G401.6 (cell line): ENCODE measurements around the gene TSC1.
"Not testable (repeated sequence)": the region's sequence is repeated elsewhere in the genome, so short reads cannot be mapped to it uniquely, and the experiment has no call there.

Experiments used
- FAIRE-seq: peaks from 2 replicates; lab custom pipeline; 2012; peaks lifted over from hg19 to GRCh38; lab: Jason Lieb, UNC

The TSC1 gene

GRCh38 chr9:132975961-132976360, 31.5 kb upstream of the TSC1 start:
- no peak for FAIRE-seq

- FAIRE-seq, result no peak
Measured at GRCh38 chr9:132973713-132974112, 29.3 kb upstream of the TSC1 start.

- FAIRE-seq, result no peak
Measured at GRCh38 chr9:132973166-132973565, 28.8 kb upstream of the TSC1 start.

GRCh38 chr9:132970324-132971062, 26.1 kb upstream of the TSC1 start:
- no peak for FAIRE-seq

DNA sequence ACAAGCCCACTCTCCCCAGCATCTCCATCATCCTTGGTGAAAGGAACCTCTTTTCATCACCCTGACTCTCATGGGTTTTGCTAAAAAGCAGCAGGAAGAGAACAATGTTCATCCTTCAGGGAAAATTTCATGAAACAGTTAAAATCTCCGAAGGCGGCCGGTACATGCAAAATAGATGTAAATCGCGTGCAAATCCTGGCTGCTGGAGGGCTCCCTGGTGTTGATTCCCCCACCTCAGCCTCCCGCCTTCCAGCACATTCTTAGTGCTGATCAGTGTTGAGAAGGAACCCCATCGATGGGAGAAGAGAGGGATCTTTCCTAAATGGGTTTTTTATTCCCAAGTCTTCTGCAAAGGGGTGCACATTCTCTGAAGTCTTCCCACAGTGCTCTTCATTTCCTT, 25.4 kb upstream of the TSC1 start:
- no peak for FAIRE-seq

- not testable (repeated sequence) for FAIRE-seq
Measured at GRCh38 chr9:132967908-132968307, 23.5 kb upstream of the TSC1 start.

DNA sequence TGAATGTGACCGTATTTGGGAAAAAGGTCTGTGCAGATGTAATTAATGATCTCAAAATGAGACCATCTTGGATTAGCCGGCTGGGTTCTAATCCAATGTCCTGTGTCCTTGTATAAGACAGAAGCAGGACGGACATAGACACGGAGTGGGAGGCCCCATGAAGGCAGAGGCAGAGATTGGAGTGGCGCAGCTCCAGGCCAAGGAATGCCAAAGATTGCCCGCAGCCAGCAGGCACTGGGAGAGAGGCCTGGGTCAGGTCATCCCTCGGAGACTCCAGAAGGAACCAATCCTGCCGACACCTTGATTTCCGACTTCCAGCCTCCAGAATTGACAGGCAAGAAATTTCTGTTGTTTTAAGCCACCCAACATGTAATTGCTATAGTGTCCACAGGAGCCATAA, 21.1 kb upstream of the TSC1 start:
- no peak for FAIRE-seq

GRCh38 chr9:132961002-132961401, 16.6 kb upstream of the TSC1 start:
- no peak for FAIRE-seq

DNA sequence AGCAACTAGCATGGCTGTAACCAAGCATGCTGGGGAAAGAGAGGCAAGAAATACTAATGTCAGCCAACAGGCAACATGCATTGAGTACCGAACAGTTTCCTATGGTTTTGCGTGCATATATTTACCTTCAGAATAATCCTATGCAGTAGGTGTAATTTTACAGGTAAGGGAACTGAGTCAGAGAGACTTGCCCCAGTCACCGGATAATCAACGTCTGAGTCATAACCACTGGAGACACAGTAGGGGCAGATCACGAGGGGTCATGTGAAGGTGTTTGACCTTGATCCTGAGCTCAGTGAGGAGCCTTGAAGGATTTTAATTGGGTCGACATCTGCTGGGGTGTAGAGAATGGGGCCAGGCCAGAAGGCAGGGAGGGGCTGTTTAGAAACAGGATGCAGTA, 13.4 kb upstream of the TSC1 start:
- no peak for FAIRE-seq

DNA sequence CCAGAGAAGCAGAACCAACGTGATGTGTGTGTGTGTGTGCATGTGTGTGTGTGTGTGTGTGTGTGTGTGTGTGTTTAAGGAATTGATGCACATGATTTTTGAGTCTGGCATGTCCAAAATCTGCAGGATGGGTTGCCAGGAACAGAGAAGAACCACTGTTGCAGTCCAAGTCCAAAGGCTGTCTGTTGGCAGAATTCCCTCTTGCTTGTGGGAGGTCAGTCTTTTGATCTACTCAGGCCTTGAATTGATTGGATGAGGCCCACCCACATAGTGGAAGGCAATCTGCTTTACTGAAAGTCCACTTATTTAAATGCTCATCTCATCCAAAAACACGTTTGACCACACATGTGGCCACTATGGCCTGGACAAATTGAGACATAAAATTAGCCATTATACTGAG, 11.4 kb upstream of the TSC1 start:
- FAIRE-seq, result no peak

DNA sequence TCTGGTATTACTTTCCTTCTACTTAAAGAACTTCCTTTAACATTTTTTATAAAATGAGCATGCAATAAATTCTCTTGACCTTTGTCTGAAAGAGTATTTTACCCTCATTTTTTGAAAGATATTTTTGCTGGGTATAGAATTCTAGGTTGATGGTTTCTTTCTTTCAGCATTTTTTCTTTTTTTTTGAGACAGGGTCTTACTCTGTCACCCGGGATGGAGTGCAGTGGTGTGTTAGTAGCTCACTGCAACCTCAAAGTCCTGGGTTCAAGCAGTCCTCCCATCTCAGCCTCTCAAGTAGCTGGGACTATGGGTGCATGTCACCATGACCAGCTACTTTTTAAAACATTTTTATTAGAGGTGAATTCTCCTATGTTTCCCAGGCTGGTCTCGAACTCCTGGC, 10.7 kb upstream of the TSC1 start:
- no peak for FAIRE-seq

GRCh38 chr9:132949709-132950108, 5.3 kb upstream of the TSC1 start:
- no peak for FAIRE-seq

- FAIRE-seq, result no peak
Measured at GRCh38 chr9:132948482-132949050, 4.2 kb upstream of the TSC1 start.

- no peak for FAIRE-seq
Measured at GRCh38 chr9:132947756-132948155, 3.3 kb upstream of the TSC1 start.

DNA sequence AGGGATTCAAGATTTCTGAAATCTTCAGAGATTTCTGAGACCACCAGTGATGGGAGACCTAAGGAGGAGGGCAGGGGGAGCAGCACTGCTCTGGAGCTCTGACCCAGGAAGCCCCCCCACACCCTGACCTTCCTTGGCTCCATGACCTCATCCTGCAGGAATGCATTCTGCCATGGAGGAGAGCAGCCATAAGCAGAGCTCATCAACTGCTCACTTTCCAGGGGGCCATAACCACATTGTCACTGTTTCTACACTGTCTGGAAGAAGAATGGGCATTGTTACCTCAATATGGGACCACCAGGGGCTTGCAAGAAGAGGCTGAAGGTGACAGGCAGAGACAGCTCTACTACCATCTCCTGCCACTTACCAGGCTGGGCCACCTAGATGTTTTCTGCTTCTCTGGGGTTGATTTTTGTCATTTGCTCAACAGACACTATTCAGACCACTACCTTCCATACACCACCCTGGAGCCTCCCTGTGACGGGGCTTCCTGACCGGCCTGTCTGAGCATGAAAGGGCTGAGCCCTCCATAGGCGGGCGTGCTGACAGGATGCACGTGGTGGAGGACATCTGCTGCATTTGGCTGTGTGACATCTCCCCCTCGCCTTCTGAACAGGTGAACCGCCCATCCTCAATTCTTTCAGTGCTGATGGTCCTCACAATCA, 2.3 kb upstream of the TSC1 start:
- FAIRE-seq, result no peak

- FAIRE-seq, result no peak
Measured at GRCh38 chr9:132946211-132946610, 1.8 kb upstream of the TSC1 start.

DNA sequence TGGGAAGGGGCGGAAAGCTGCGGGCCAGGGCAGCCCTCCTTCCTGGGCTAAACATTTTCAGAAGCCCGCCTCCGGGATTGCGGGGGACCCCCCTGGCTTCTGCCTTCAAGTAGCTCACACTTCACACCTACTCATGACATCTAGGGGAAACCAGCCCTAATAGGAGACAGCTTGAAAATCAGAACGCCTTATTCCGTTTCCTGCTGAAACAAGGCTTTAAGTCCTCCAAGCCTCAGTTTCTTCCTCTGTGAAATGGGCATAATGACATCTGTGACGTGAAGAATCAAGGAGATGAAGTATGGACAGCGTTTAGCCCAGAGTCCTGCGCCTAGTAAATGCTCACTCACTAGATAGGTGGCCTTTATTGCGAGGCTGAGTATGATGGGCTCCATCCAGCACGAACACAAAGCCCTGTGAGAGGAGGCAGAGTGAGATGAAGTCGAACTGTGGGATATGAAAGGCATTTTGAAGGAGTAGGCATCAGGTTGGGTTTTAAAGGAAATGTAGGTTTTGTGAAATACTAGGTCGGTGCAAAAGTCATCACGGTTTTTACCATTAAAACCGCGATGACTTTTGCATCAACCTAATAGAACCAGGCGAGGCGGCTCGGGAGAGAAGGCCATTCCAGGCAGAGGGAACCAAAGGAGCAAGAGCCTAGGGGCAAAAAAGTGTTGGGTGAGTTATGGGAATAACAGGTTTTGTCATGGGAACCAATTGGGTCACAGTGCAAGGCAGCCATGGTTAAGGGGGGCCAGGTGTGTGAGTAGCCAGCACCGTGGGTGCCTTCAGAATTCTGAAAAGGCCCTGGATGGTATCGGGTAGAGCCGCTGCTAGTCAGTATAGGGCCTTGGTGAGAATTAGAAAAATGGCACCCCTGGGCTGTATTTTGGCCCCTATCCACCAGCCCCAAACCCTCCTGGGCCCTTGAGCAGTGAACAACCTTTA, 1.0 kb upstream of the TSC1 start:
- no peak for FAIRE-seq

GRCh38 chr9:132943651-132944293, 644 bp downstream of the TSC1 start:
- FAIRE-seq, result no peak

- no peak for FAIRE-seq
Measured at GRCh38 chr9:132942541-132943182, 1.8 kb downstream of the TSC1 start.

- FAIRE-seq, result no peak
Measured at GRCh38 chr9:132939169-132939568, 5.2 kb downstream of the TSC1 start.

- FAIRE-seq, result no peak
Measured at GRCh38 chr9:132937463-132937901, 6.9 kb downstream of the TSC1 start.

DNA sequence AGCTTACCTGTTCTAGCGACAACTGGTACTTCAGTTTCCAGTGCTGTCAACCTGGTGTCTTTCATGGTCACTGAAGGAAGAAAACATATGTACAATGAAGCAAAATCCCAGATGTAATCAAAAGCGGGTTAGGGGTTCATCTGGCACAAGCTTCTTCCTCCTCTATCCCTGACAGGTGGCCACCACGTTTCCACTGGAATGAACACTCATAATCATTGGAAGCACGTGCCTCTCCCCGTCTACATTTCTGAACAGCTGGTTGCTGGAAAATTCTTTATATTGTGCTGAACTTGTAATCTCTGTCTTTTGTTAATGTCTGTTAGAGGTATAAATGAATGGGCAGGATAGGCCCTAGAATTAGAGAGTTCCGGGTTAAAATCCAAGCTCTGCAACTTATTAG, 9.4 kb downstream of the TSC1 start:
- FAIRE-seq, result no peak
